NK-92 (cell line): ENCODE results near the gene SPRY4.
"Not testable (repeated sequence)": the region's sequence is repeated elsewhere in the genome, so short reads cannot be mapped to it uniquely, and the experiment has no call there.

ENCODE experiments used
- DNase-seq: peaks from one replicate; lab custom pipeline; 2025; ENCODE audit not compliant: unreplicated experiment; lab: John Stamatoyannopoulos, UW

SPRY4 gene

GRCh38 chr5:142295960-142296860, 28.6 kb downstream of the SPRY4 start:
- no peak for DNase-seq

- no peak for DNase-seq
Observed at GRCh38 chr5:142295084-142295758, 29.6 kb downstream of the SPRY4 start.

- DNase-seq = no peak
Observed at GRCh38 chr5:142293486-142293885, 31.3 kb downstream of the SPRY4 start.

- DNase-seq = no peak
Observed at GRCh38 chr5:142292808-142293207, 32.0 kb downstream of the SPRY4 start.

GRCh38 chr5:142292249-142292648, 32.6 kb downstream of the SPRY4 start:
- no peak for DNase-seq

GRCh38 chr5:142290577-142291299, 34.1 kb downstream of the SPRY4 start:
- no peak for DNase-seq

GRCh38 chr5:142289708-142290576, 34.9 kb downstream of the SPRY4 start:
- no peak for DNase-seq

- no peak for DNase-seq
Observed at GRCh38 chr5:142287973-142288313, 36.9 kb downstream of the SPRY4 start.

- DNase-seq = no peak
Observed at GRCh38 chr5:142287096-142287972, 37.5 kb downstream of the SPRY4 start.

- DNase-seq = no peak
Observed at GRCh38 chr5:142286111-142286510, 38.7 kb downstream of the SPRY4 start.

GRCh38 chr5:142283304-142283703, 41.5 kb downstream of the SPRY4 start:
- DNase-seq = no peak

- no peak for DNase-seq
Observed at GRCh38 chr5:142281966-142282365, 42.9 kb downstream of the SPRY4 start.

GRCh38 chr5:142281008-142281367, 43.8 kb downstream of the SPRY4 start:
- DNase-seq = no peak

- no peak for DNase-seq
Observed at GRCh38 chr5:142280066-142281007, 44.5 kb downstream of the SPRY4 start.

GRCh38 chr5:142278627-142279026, 46.2 kb downstream of the SPRY4 start:
- no peak for DNase-seq

GRCh38 chr5:142277796-142278195, 47.0 kb downstream of the SPRY4 start:
- DNase-seq = no peak

GRCh38 chr5:142276517-142276916, 48.3 kb downstream of the SPRY4 start:
- no peak for DNase-seq

- DNase-seq = no peak
Observed at GRCh38 chr5:142275496-142275895, 49.3 kb downstream of the SPRY4 start.

- not testable (repeated sequence) for DNase-seq
Observed at GRCh38 chr5:142272596-142272995, 52.2 kb downstream of the SPRY4 start.
